HCT116 (cell line): ENCODE measurements around the gene DYNC2LI1.

ENCODE experiments used
- CEBPB ChIP-seq: IDR thresholded peaks from 2 replicates; pipeline ENCODE4 v1.6.1; 2012; ENCODE audit warnings: low read depth
- CTCF ChIP-seq, 3 experiments: fragments of 200-600 bp in 1 of 3; sonication (generic) in 1 of 3; IDR thresholded peaks in 2 of 3; conservative IDR thresholded peaks in 1 of 3; 2 replicates each; pipeline ENCODE4 v1.5.1; 2012 to 2017; ENCODE audit warnings: low read depth in 2 of 3, low read length in 2 of 3, antibody characterized with exemption in 1 of 3, borderline replicate concordance in 1 of 3, control low read depth in 1 of 3, mild to moderate bottlenecking in 1 of 3, mixed read lengths in 1 of 3, mixed run types in 1 of 3, moderate library complexity in 1 of 3; ENCODE audit not compliant: insufficient read depth in 1 of 3
- EZH2 ChIP-seq: fragments of 200-600 bp; sonication (generic); IDR thresholded peaks from 2 replicates; pipeline ENCODE4 v1.6.1; 2017; ENCODE audit warnings: antibody characterized with exemption, mixed run types
- POLR2A ChIP-seq: IDR thresholded peaks from 2 replicates; pipeline ENCODE4 v1.7.0; 2011; ENCODE audit warnings: borderline replicate concordance; ENCODE audit not compliant: insufficient read depth, insufficient read length; ENCODE audit errors: extremely low read depth
- POLR2AphosphoS5 ChIP-seq: IDR thresholded peaks from 2 replicates; pipeline ENCODE4 v1.6.1; 2011; ENCODE audit warnings: mild to moderate bottlenecking, low read depth, low read length, moderate library complexity
- REST ChIP-seq: IDR thresholded peaks from 2 replicates; pipeline ENCODE4 v1.6.1; 2012; ENCODE audit warnings: low read depth
- ZBTB33 ChIP-seq: IDR thresholded peaks from 2 replicates; pipeline ENCODE4 v1.6.1; 2011; ENCODE audit warnings: mild to moderate bottlenecking, low read length, moderate library complexity; ENCODE audit not compliant: insufficient replicate concordance; ENCODE audit errors: extremely low read depth
- ZFX ChIP-seq: fragments of 450-650 bp; IDR thresholded peaks from 2 replicates; pipeline ENCODE4 v1.6.1; 2017

- TF ChIP-seq REST: no peak
- TF ChIP-seq CTCF (IDR thresholded peaks at IDR 0.05 in 2 of 3, conservative IDR thresholded peaks at IDR 0.05 in 1 of 3; ENCODE audit: borderline replicate concordance in 1 of 3, insufficient read depth in 1 of 3, low read depth in 2 of 3, low read length in 2 of 3): no peak
- no peak for TF ChIP-seq POLR2A
- no peak for TF ChIP-seq EZH2
- no peak for TF ChIP-seq ZFX
- no peak for TF ChIP-seq POLR2AphosphoS5
- no peak for TF ChIP-seq CEBPB
- TF ChIP-seq ZBTB33: no peak
These were observed 10.7 kb upstream of the DYNC2LI1 start for GRCh38 chr2:43763091-43763490.
